SK-N-SH treated with all-trans-retinoic acid at 6 μM for 48 hours (cell line): ENCODE data around the gene ZNF232.

Source experiments
- BACH2 ChIP-seq: fragments of 250-450 bp; sonication (Bioruptor Pico); IDR thresholded peaks from 2 replicates; pipeline ENCODE4 v1.9.0; 2021; ENCODE audit warnings: mild to moderate bottlenecking, borderline replicate concordance
- CSRNP3 ChIP-seq: fragments of 250-450 bp; sonication (Bioruptor Pico); IDR thresholded peaks from 2 replicates; pipeline ENCODE4 v1.5.1; 2021; ENCODE audit warnings: mild to moderate bottlenecking, moderate library complexity
- GLIS3 ChIP-seq: fragments of 250-450 bp; sonication (Bioruptor Pico); IDR thresholded peaks from 2 replicates; pipeline ENCODE4 v1.5.0; 2020; ENCODE audit warnings: mild to moderate bottlenecking, moderate library complexity
- ISL1 ChIP-seq: fragments of 250-450 bp; sonication (Bioruptor Pico); IDR thresholded peaks from 2 replicates; pipeline ENCODE4 v2.1.2; 2022; ENCODE audit warnings: mild to moderate bottlenecking, moderate library complexity
- OSR1 ChIP-seq: fragments of 250-450 bp; sonication (Bioruptor Pico); IDR thresholded peaks from 2 replicates; pipeline ENCODE4 v1.8.0; 2022; ENCODE audit warnings: moderate library complexity, mild to moderate bottlenecking, inconsistent platforms
- PATZ1 ChIP-seq: fragments of 250-450 bp; sonication (Bioruptor Pico); IDR thresholded peaks from 2 replicates; pipeline ENCODE4 v1.8.0; 2020; ENCODE audit warnings: mild to moderate bottlenecking, moderate library complexity, borderline replicate concordance
- POU6F1 ChIP-seq: fragments of 250-450 bp; sonication (Bioruptor Pico); IDR thresholded peaks from 2 replicates; pipeline ENCODE4 v1.8.0; 2021; ENCODE audit warnings: low read depth, mild to moderate bottlenecking, moderate library complexity, borderline replicate concordance
- RARB ChIP-seq: fragments of 250-450 bp; sonication (Bioruptor Pico); IDR thresholded peaks from 2 replicates; pipeline ENCODE4 v1.8.0; 2021; ENCODE audit warnings: mild to moderate bottlenecking, moderate library complexity
- TCF4 ChIP-seq: fragments of 250-450 bp; sonication (Bioruptor Pico); IDR thresholded peaks from 2 replicates; pipeline ENCODE4 v1.8.0; 2021; ENCODE audit warnings: mild to moderate bottlenecking, moderate library complexity, borderline replicate concordance
- ZFP30 ChIP-seq: fragments of 450-650 bp; formaldehyde crosslinking; IDR thresholded peaks from 2 replicates; pipeline ENCODE4 v1.5.0; 2022; ENCODE audit warnings: mild to moderate bottlenecking, moderate library complexity
- ZNF70 ChIP-seq: fragments of 450-650 bp; formaldehyde crosslinking; IDR thresholded peaks from 2 replicates; pipeline ENCODE4 v1.5.0; 2020; ENCODE audit warnings: mild to moderate bottlenecking, moderate library complexity
- ZNF8 ChIP-seq: fragments of 450-650 bp; formaldehyde crosslinking; IDR thresholded peaks from 2 replicates; pipeline ENCODE4 v1.5.0; 2020; ENCODE audit warnings: mild to moderate bottlenecking, moderate library complexity
- TF ChIP-seq, protein P1 (sequence below): fragments of 250-450 bp; sonication (Bioruptor Pico); IDR thresholded peaks from 2 replicates; pipeline ENCODE4 v1.5.0; 2020; ENCODE audit warnings: mild to moderate bottlenecking, moderate library complexity

- TF ChIP-seq, protein P1, sequence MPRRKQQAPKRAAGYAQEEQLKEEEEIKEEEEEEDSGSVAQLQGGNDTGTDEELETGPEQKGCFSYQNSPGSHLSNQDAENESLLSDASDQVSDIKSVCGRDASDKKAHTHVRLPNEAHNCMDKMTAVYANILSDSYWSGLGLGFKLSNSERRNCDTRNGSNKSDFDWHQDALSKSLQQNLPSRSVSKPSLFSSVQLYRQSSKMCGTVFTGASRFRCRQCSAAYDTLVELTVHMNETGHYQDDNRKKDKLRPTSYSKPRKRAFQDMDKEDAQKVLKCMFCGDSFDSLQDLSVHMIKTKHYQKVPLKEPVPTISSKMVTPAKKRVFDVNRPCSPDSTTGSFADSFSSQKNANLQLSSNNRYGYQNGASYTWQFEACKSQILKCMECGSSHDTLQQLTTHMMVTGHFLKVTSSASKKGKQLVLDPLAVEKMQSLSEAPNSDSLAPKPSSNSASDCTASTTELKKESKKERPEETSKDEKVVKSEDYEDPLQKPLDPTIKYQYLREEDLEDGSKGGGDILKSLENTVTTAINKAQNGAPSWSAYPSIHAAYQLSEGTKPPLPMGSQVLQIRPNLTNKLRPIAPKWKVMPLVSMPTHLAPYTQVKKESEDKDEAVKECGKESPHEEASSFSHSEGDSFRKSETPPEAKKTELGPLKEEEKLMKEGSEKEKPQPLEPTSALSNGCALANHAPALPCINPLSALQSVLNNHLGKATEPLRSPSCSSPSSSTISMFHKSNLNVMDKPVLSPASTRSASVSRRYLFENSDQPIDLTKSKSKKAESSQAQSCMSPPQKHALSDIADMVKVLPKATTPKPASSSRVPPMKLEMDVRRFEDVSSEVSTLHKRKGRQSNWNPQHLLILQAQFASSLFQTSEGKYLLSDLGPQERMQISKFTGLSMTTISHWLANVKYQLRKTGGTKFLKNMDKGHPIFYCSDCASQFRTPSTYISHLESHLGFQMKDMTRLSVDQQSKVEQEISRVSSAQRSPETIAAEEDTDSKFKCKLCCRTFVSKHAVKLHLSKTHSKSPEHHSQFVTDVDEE (CRISPR knock-in tag), result no peak
- no peak for TF ChIP-seq PATZ1
- no peak for TF ChIP-seq ISL1 (CRISPR knock-in tag)
- TF ChIP-seq ZNF8 (CRISPR knock-in tag), result no peak
- TF ChIP-seq GLIS3 (CRISPR knock-in tag), result no peak
- TF ChIP-seq TCF4 (CRISPR knock-in tag), result no peak
- TF ChIP-seq ZNF70 (CRISPR knock-in tag), result no peak
- no peak for TF ChIP-seq CSRNP3 (CRISPR knock-in tag)
- TF ChIP-seq RARB, result no peak
- TF ChIP-seq ZFP30 (CRISPR knock-in tag), result no peak
- TF ChIP-seq OSR1 (CRISPR knock-in tag), result no peak
- no peak for TF ChIP-seq BACH2 (CRISPR knock-in tag)
- no peak for TF ChIP-seq POU6F1 (CRISPR knock-in tag)
Observed at GRCh38 chr17:5131146-5131715, 19.6 kb upstream of the ZNF232 start.
